Esophagus squamous epithelium (tissue), 4 donors: Measurements from ENCODE around the gene OBSCN.

Experiments
- POLR2A ChIP-seq, 4 donors: fragments of 450-650 bp; IDR thresholded peaks; one replicate each; pipeline ENCODE4 v1.6.1; 2017; ENCODE audit warnings: antibody characterized with exemption in 4 of 4, mild to moderate bottlenecking in 4 of 4, moderate library complexity in 3 of 4
- TF ChIP-seq, protein P1 (sequence below), 6 experiments: fragments of 450-650 bp in 4 of 6; fragments of 200-600 bp in 2 of 6; sonication (generic) in 2 of 6; IDR thresholded peaks; one replicate each; pipeline ENCODE4 v1.5.1; 2016 to 2019; ENCODE audit warnings: antibody characterized with exemption in 6 of 6, mild to moderate bottlenecking in 4 of 6, moderate library complexity in 4 of 6

DNA sequence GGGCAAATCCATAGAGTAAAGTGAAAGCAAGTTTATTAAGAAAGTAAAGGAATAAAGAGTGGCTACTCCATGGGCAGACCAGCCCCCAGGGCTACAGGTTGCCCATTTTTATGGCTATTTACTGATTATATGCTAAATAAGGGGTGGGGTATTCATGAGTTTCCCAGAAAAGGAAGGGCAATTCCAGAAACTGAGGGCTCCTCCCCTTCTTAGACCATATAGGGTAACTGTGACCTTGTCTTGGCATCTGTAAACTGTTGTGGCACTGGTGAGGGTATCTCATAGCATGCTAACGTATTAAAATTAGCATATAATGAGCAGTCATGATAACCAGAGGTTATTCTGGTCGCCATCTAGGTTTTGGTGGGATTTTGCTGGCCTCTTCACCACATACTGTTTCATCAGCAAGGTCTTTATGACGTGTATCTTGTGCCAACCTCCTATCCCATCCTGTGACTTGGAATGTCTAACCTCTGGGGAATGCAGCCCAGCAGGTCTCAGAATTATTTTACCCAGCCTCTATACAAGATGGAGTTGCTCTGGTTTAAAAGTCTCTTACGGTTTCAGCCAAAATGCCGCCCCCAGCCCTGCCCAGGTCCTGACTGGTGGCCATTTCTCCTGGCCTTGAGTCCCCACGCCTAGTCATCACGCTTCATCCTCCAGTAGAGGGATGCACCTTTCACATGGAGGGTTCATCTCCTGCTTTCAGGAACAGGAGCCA lies 209.8 kb downstream of the OBSCN start:
- TF ChIP-seq POLR2A (IDR thresholded peaks at IDR 0.05), result no peak
- TF ChIP-seq, protein P1, sequence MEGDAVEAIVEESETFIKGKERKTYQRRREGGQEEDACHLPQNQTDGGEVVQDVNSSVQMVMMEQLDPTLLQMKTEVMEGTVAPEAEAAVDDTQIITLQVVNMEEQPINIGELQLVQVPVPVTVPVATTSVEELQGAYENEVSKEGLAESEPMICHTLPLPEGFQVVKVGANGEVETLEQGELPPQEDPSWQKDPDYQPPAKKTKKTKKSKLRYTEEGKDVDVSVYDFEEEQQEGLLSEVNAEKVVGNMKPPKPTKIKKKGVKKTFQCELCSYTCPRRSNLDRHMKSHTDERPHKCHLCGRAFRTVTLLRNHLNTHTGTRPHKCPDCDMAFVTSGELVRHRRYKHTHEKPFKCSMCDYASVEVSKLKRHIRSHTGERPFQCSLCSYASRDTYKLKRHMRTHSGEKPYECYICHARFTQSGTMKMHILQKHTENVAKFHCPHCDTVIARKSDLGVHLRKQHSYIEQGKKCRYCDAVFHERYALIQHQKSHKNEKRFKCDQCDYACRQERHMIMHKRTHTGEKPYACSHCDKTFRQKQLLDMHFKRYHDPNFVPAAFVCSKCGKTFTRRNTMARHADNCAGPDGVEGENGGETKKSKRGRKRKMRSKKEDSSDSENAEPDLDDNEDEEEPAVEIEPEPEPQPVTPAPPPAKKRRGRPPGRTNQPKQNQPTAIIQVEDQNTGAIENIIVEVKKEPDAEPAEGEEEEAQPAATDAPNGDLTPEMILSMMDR (IDR thresholded peaks at IDR 0.05), result no peak
